Epithelial cell of esophagus (primary cell): ENCODE measurements around the gene NFIA.
"Not testable (repeated sequence)": the region's sequence is repeated elsewhere in the genome, so short reads cannot be mapped to it uniquely, and the experiment has no call there.

Source experiments
- DNase-seq: peaks from one replicate; pipeline ENCODE4 v3.0.0; 2010; ENCODE audit warnings: low read depth
- H3K4me3 ChIP-seq: 2 replicates; pipeline ENCODE4 v1.5.1; 2011; ENCODE audit warnings: mild to moderate bottlenecking, low read length, control low read depth
- TF ChIP-seq, protein P1 (sequence below): IDR thresholded peaks from 2 replicates; pipeline ENCODE4 v1.5.1; 2011; ENCODE audit warnings: low read depth, mild to moderate bottlenecking, low read length, control low read depth, inconsistent platforms; ENCODE audit not compliant: insufficient read depth; ENCODE audit errors: missing control alignments

Gene NFIA

DNA sequence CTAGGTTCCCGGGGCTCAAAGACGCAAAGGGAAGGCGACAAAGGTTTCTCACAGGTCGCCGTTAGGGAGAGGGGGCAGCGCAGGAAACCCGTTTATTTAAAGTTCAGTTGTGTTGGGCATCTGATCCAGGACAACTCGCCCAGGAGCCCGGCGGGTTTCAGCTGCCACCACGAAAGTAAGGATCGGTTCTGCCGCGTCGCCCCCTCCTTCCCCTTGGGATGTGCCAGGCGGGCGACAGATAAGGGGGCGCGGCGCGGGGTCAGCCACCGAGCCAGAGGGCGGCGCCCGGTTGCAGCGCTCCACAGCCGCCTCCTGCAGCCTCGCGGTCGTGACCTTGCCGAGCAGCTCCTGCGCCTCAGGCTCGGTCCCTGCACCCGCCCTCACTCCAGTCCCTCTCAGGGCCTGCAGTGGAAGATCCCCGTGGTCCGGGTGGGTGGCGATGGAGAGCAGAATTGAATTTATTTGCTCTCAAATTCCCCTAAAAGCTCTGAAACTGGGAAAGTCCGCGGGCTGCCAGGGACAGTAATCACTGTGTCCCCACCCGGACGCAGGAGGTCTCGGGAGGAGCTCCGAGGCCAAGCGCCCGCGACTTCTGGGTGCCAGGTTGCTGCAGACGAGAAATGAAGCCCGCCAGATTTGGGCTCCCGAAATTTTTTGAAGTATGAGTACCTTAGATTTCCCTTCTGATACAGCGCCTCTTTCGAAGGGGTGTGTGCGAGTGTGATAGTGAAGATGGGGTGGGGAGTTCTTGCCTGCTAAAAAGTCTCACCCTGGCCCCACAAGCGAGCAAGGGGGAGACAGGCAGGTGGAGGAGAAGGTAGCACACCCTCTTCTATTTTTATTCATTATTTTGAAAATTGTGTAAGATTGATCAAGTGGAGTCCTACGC, 28.4 kb upstream of the NFIA start:
- TF ChIP-seq, protein P1, sequence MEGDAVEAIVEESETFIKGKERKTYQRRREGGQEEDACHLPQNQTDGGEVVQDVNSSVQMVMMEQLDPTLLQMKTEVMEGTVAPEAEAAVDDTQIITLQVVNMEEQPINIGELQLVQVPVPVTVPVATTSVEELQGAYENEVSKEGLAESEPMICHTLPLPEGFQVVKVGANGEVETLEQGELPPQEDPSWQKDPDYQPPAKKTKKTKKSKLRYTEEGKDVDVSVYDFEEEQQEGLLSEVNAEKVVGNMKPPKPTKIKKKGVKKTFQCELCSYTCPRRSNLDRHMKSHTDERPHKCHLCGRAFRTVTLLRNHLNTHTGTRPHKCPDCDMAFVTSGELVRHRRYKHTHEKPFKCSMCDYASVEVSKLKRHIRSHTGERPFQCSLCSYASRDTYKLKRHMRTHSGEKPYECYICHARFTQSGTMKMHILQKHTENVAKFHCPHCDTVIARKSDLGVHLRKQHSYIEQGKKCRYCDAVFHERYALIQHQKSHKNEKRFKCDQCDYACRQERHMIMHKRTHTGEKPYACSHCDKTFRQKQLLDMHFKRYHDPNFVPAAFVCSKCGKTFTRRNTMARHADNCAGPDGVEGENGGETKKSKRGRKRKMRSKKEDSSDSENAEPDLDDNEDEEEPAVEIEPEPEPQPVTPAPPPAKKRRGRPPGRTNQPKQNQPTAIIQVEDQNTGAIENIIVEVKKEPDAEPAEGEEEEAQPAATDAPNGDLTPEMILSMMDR: no peak
- no peak overlapping the region for H3K4me3 ChIP-seq
- DNase-seq: no peak

DNA sequence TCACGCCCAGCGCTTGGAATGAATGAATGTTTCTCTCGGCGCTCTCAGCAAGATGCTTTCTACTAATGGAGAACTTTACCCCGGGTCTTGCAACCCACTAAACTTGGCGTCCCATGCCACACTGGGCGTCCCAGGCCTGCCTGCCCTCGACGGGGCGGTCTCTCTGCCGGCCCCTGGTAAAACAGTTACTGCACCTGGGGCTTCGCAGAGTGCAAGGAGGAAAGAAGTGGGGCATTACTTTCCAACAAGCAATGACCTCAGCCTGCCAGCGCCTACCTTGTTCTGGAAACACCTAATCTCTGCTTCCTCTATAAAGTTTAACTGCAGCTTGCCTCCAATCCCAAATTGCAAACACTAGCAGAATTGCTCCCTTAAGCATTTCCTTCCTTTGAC, 27.8 kb upstream of the NFIA start:
- DNase-seq: no peak
- H3K4me3 ChIP-seq: no peak overlapping the region
- TF ChIP-seq, protein P1: no peak

DNA sequence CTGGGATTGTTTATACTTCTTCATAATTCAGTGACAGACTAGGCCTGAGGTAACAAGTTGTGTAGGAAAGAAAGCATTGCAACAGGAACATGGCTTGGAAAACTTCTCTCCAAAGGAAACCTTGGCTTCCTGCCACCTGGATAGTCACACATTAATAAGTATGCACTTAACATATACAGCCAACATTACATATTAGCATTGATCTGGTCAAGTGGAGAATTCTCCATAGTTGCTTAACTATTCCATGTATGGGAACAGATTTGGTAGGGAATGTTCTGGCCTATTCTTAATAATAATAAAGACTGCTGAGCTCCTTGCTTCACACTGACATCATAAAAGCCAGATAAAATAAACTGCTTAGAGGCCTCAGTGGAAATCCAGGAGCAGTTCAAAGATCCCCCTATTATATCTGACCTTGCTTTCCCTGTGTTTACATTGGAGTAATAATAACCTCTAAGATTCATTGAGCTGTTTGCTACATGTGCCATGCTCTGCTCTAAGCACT, 27.2 kb upstream of the NFIA start:
- TF ChIP-seq, protein P1: no peak
- peak; percentile 84 for DNase-seq
- H3K4me3 ChIP-seq: no peak overlapping the region

DNA sequence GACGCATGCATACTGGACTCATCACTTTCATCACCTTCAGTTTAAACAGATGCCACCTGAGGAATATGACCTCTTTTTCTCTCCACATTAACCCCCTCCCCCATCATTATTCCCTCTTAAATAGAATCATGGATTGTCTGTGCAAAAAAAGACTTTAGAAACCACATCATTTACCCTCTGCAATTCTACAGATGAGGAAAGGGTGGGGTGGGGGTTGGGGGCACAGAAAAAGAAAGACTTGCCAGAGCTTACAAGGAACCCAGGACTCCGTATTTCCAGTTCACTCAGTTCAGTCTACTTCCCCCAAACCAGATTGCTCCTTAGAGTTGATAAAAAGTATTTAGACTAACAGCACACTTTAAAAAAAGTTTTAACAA, 26.2 kb upstream of the NFIA start:
- no peak for DNase-seq
- no peak overlapping the region for H3K4me3 ChIP-seq
- TF ChIP-seq, protein P1: no peak

DNA sequence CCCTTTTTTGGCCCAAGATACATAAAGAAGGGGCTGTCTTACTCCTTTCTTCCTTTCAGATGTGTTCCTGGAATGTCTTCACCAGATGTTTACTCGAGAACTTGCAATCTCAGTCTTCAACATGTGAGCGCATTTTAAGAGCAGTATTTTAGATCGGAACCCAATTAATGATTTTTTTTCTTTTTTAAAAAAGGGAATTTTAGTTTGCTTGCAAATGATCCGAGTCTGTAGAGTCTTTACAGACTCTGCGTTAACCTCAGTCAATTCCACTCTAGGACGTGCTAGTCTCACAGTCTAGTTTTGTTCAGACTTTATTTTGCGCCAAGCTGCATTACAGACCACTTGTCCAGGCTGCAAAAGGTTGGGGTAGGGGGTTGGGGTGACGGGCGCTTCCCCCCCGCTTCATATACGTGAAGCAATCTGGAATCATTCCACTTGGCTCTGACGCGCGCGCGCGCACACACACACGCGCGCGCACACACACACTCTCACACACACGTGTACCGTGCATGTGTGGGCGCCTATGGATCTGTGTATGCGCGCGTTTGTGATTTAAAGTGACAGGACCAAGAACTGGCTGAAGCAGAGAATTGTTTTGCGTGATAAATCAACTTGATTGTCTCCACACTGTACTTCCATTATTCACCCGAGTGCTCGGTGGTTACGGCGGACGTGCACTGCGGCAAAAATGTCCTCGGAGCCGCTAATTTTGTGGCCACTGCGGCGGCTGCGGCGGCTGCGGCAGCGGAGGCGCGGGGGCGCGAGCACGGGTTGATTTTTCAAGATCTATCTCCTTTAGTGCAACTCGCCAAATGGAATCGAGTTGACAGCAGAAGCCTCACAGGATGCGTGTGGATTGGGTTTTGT, 25.6 kb upstream of the NFIA start:
- TF ChIP-seq, protein P1: no peak
- H3K4me3 ChIP-seq: peak overlapping the region; percentile 67
- peak; percentile 66 for DNase-seq

DNA sequence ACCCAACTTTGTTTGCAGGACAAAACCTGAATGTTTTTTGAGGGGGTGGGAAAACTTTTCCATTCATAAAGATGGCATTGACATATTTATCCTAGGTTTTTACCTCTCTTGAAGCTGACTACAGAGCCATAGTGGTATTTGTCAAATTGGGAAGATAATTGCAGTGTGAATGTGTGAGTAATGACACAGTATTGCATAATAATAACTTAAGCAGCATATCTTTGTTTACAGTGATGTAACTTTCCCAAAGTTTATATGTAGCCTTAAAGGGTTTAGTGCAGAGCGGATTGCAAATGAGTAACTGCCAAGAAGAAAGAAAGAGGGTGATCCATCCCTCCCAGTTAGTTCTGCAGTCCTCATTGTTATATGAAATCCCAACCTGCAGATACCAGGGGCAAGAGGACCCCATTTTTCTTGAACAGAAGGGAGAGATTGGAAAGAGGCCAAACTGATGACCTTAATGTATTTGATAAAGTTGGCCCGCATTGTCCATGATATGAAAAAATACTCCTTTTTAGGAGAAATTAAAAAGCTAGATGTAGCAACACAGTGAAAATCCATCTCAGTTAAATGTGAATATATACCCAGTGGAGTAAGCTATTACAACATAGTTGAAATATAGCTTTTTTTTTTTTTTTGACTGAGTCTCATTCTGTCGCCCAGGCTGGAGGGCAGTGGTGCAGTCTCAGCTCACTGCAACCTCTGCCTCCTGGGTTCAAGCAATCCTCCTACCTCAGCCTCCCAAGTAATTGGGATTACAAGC, 23.7 kb upstream of the NFIA start:
- TF ChIP-seq, protein P1: no peak
- DNase-seq: peak; percentile 86
- no peak overlapping the region for H3K4me3 ChIP-seq

DNA sequence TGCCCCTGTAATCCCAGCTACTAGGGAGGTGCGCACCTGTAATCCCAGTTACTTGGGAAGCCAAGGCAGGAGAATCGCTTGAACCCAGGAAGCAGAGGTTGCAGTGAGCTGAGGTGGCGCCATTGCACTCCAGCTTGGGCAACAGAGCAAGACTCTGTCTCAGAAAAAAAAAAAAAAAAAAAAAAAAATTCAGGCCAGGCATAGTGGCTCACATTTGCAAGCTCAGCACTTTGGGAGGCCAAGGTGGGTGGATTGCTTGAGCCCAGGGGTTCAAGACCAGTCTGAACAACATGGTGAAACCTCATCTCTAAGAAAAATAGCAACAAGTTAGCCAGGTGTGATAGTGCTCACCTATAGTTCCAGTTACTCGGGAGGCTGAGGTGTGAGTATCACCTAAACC, 20.8 kb upstream of the NFIA start:
- H3K4me3 ChIP-seq, DNase-seq: not testable (repeated sequence)
